ENCODE measurements around the gene ABCD2. TPM values are rescaled to one million over a fixed set of nuclear protein-coding genes. Genes with fewer than 3 reads are reported as not detected.

Gene ABCD2
- total RNA-seq, 1 experiment from 2014 or later: not detected

DNA sequence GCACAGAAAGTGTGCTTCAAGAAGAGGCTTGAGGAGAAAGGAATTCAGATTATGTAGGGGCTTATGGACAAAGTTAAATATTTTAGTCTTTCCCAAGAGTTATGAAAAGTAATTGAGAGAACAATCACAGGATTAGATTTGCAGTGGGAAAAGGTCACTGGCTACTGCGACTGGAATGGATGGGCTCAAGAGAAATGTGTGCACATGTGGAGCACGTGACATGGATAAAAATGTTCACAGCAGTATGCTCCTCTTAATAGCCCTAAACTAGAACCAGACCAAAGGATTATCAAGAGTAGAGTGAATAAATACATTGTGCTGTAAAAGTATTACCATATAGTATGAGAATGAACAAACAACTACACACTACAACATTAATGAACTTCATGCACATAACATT, 78.1 kb downstream of the ABCD2 start:
- Mint-ChIP-seq H3K27me3 (ENCODE audit: low read depth) (no peaks in the 10 kb centered on the region), H3K9me3 (no peaks in the 10 kb centered on the region), H3K36me3 (ENCODE audit: insufficient read depth in 1 of 3, low read depth in 3 of 3) (no peaks in the 10 kb centered on the region; a peak in 1 of 7 replicates), H3K4me3 (no peak overlapping the region), H3K27ac (no peak overlapping the region), H3K4me1 (peaks cover 0 to 11% of the 10 kb centered on the region in 2 experiments; a peak in 3 of 4 replicates)
- Histone ChIP-seq H3K18ac (ENCODE audit: insufficient read length, low read depth, low read length) (no peak overlapping the region), H3K14ac (ENCODE audit: insufficient read depth, low read length) (no peak overlapping the region), H3T11ph (ENCODE audit: low read length) (no peak overlapping the region), H3K9ac (ENCODE audit: extremely low read depth, insufficient read length, low read length) (no peak overlapping the region), H3K79me1 (ENCODE audit: insufficient read depth, low read depth, low read length, poor library complexity, severe bottlenecking) (no peaks in the 10 kb centered on the region), H3K23ac (ENCODE audit: insufficient read length, low read depth, low read length) (no peak overlapping the region), H3K4me2 (ENCODE audit: insufficient read depth, insufficient read length, low read length) (no peak overlapping the region), H4K5ac (ENCODE audit: insufficient read length, low read depth, low read length) (no peak overlapping the region), H2AK5ac (ENCODE audit: insufficient read length, low read length) (no peak overlapping the region), H2BK15ac (ENCODE audit: low read depth, low read length) (no peak overlapping the region), H3K79me2 (ENCODE audit: insufficient read depth, low read length) (no peaks in the 10 kb centered on the region), H4K20me1 (ENCODE audit: control insufficient read depth, insufficient read depth, insufficient read length) (no peaks in the 10 kb centered on the region), H3K23me2 (ENCODE audit: insufficient read length, low read depth, low read length, poor library complexity, severe bottlenecking) (no peaks in the 10 kb centered on the region), H3K4ac (ENCODE audit: low read depth, low read length) (no peak overlapping the region), H2BK12ac (ENCODE audit: insufficient read length, low read depth, low read length) (no peak overlapping the region), H2BK20ac (ENCODE audit: low read depth, low read length, poor library complexity, severe bottlenecking) (no peak overlapping the region), H3K56ac (ENCODE audit: insufficient read length, low read depth, low read length) (no peak overlapping the region), H3K27me3 (ENCODE audit: insufficient read depth, low read length) (no peaks in the 10 kb centered on the region), H2BK120ac (ENCODE audit: low read depth, low read length, poor library complexity, severe bottlenecking) (no peak overlapping the region), H4K8ac (replicated peaks; ENCODE audit: insufficient read length, low read depth, low read length) (no peak overlapping the region), H3K27ac (ENCODE audit: insufficient read length, low read depth, low read length) (no peak overlapping the region), H3K4me1 (ENCODE audit: insufficient read depth, low read length) (peaks cover 3% of the 10 kb centered on the region; the same call in 1 of the 2 replicates), H2AFZ (ENCODE audit: low read length) (no peak overlapping the region), H4K91ac (ENCODE audit: insufficient read length, low read depth, low read length) (no peak overlapping the region), H2BK5ac (ENCODE audit: insufficient read length, low read length) (no peak overlapping the region), H3K9me3 (ENCODE audit: control insufficient read depth, low read depth, low read length) (no peaks in the 10 kb centered on the region)
- TF ChIP-seq, protein P1, sequence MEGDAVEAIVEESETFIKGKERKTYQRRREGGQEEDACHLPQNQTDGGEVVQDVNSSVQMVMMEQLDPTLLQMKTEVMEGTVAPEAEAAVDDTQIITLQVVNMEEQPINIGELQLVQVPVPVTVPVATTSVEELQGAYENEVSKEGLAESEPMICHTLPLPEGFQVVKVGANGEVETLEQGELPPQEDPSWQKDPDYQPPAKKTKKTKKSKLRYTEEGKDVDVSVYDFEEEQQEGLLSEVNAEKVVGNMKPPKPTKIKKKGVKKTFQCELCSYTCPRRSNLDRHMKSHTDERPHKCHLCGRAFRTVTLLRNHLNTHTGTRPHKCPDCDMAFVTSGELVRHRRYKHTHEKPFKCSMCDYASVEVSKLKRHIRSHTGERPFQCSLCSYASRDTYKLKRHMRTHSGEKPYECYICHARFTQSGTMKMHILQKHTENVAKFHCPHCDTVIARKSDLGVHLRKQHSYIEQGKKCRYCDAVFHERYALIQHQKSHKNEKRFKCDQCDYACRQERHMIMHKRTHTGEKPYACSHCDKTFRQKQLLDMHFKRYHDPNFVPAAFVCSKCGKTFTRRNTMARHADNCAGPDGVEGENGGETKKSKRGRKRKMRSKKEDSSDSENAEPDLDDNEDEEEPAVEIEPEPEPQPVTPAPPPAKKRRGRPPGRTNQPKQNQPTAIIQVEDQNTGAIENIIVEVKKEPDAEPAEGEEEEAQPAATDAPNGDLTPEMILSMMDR (conservative IDR thresholded peaks at IDR 0.05): no peak
- WGBS (ENCODE audit: extremely low coverage, insufficient read length, low lambda C conversion rate): no CpG with 5 or more reads among the region's 2 CpGs
- DNase-seq: no peak

Measured in H9 (cell line).